ENCODE measurements around the gene CREB3. TPM values are rescaled to one million over a fixed set of nuclear protein-coding genes. Genes with fewer than 3 reads are reported as not detected.
A peak's percentile ranks its signal among the peaks of the same experiment; 100 is the strongest.

The CREB3 gene
- polyA plus RNA-seq, 3 donors = 17.4 to 38.7 (median 32.2) TPM

GRCh38 chr9:35729700-35730485 is 2.6 kb upstream of the CREB3 start:
- no peaks in the 10 kb centered on the region for H3K9me3 ChIP-seq (replicated peaks in 1 of 2; ENCODE audit: control insufficient read depth in 1 of 2, insufficient read depth in 1 of 2, low read length in 2 of 2)
- H3K27ac Mint-ChIP-seq = no peak overlapping the region
- TF ChIP-seq CTCF (IDR thresholded peaks at IDR 0.05) = peak; percentile 76
- H3K4me1 Mint-ChIP-seq = peaks cover 14% of the 10 kb centered on the region
- H3K4me3 Mint-ChIP-seq = no peak overlapping the region
- H3K27me3 Mint-ChIP-seq (ENCODE audit: low read depth in 3 of 3) = peaks cover 0 to 3% (median 0%) of the 10 kb centered on the region in 3 donors
- H3K4me3 ChIP-seq (replicated peaks in 1 of 3; ENCODE audit: low read depth in 2 of 3, low read length in 3 of 3) = peak overlapping the region; percentile 84 to 95 (median 85)
- no peaks in the 10 kb centered on the region for H3K9me3 Mint-ChIP-seq
- no peaks in the 10 kb centered on the region for H3K27me3 ChIP-seq (ENCODE audit: control insufficient read depth in 2 of 2, insufficient read depth in 2 of 2, low read length in 2 of 2)
- peaks cover 61 to 69% of the 10 kb centered on the region in 2 donors for H3K4me1 ChIP-seq (ENCODE audit: control insufficient read depth in 1 of 2, insufficient read depth in 2 of 2, low read length in 2 of 2)
- WGBS (ENCODE audit: insufficient coverage) = 0% methylated on average over 6 of the region's 6 CpGs
- intact Hi-C loops (cut with micrococcal nuclease) = loop anchor here (5.0 to 10.0 kb wide), 5 partner anchors 73 to 618 kb away; partner anchors contain the start of genes TESK1 (in 2 of the 2), CCDC107 (in 1 of the 2), FAM221B (in 1 of the 2) and RMRP (in 1 of the 2)
- peaks cover 16 to 42% of the 10 kb centered on the region in 2 donors for H3K36me3 ChIP-seq (replicated peaks in 1 of 2; ENCODE audit: control insufficient read depth in 1 of 2, insufficient read depth in 2 of 2, low read length in 2 of 2)
- H4K20me1 ChIP-seq (ENCODE audit: insufficient read depth, low read length) = peaks cover 59% of the 10 kb centered on the region
- H3K4me2 ChIP-seq (replicated peaks; ENCODE audit: extremely low read depth, low read length, poor library complexity, severe bottlenecking) = peak overlapping the region; percentile 87
- no peak overlapping the region for H2AFZ ChIP-seq (ENCODE audit: insufficient read depth, low read depth, low read length, poor library complexity, severe bottlenecking)
- DNase-seq = peak; percentile 80 to 86 (median 80)
- H3K9ac ChIP-seq (ENCODE audit: insufficient read depth, low read length, poor library complexity, severe bottlenecking) = peak overlapping the region; percentile 38
- H3K79me2 ChIP-seq (ENCODE audit: insufficient read depth, low read length) = peaks cover 84% of the 10 kb centered on the region
- peak overlapping the region; percentile 84 to 95 for H3K27ac ChIP-seq (ENCODE audit: low read depth in 1 of 2, low read length in 2 of 2)
- peaks cover 24 to 26% of the 10 kb centered on the region in 2 donors for H3K36me3 Mint-ChIP-seq

GRCh38 chr9:35730486-35730854 is 2.0 kb upstream of the CREB3 start:
- Histone ChIP-seq H3K4me1 (ENCODE audit: control insufficient read depth in 1 of 2, insufficient read depth in 2 of 2, low read length in 2 of 2) (peaks cover 61 to 69% of the 10 kb centered on the region in 2 donors), H3K36me3 (replicated peaks in 1 of 2; ENCODE audit: control insufficient read depth in 1 of 2, insufficient read depth in 2 of 2, low read length in 2 of 2) (peaks cover 16 to 42% of the 10 kb centered on the region in 2 donors), H3K4me3 (replicated peaks in 1 of 3; ENCODE audit: low read depth in 2 of 3, low read length in 3 of 3) (peak overlapping the region; percentile 84 to 95 (median 85)), H3K27me3 (ENCODE audit: control insufficient read depth in 2 of 2, insufficient read depth in 2 of 2, low read length in 2 of 2) (no peaks in the 10 kb centered on the region), H3K9ac (ENCODE audit: insufficient read depth, low read length, poor library complexity, severe bottlenecking) (peak overlapping the region; percentile 38), H4K20me1 (ENCODE audit: insufficient read depth, low read length) (peaks cover 57% of the 10 kb centered on the region), H3K79me2 (ENCODE audit: insufficient read depth, low read length) (peaks cover 78% of the 10 kb centered on the region), H3K4me2 (replicated peaks; ENCODE audit: extremely low read depth, low read length, poor library complexity, severe bottlenecking) (peak overlapping the region; percentile 87), H3K27ac (ENCODE audit: low read depth in 1 of 2, low read length in 2 of 2) (peak overlapping the region; percentile 84 to 95), H2AFZ (ENCODE audit: insufficient read depth, low read depth, low read length, poor library complexity, severe bottlenecking) (no peak overlapping the region), H3K9me3 (replicated peaks in 1 of 2; ENCODE audit: control insufficient read depth in 1 of 2, insufficient read depth in 1 of 2, low read length in 2 of 2) (no peaks in the 10 kb centered on the region)
- Mint-ChIP-seq H3K4me3 (no peak overlapping the region), H3K9me3 (no peaks in the 10 kb centered on the region), H3K4me1 (peaks cover 14% of the 10 kb centered on the region), H3K36me3 (peaks cover 24 to 31% of the 10 kb centered on the region in 2 donors), H3K27ac (no peak overlapping the region), H3K27me3 (ENCODE audit: low read depth in 3 of 3) (peaks cover 0 to 3% (median 0%) of the 10 kb centered on the region in 3 donors)
- intact Hi-C loops (cut with micrococcal nuclease) = loop anchor here (5.0 to 10.0 kb wide), 4 partner anchors 73 to 618 kb away; partner anchors contain the start of genes CCDC107 (in 1 of the 2), FAM221B (in 1 of the 2), RMRP (in 1 of the 2) and TESK1 (in 1 of the 2)
- 74% methylated on average over 2 of the region's 2 CpGs for WGBS (ENCODE audit: insufficient coverage)
- no peak for DNase-seq
- no peak for TF ChIP-seq CTCF (IDR thresholded peaks at IDR 0.05)
